IMR-90 (cell line): Measurements from ENCODE around the gene COL5A1. TPM values are rescaled to one million over a fixed set of nuclear protein-coding genes. Genes with fewer than 3 reads are reported as not detected.

Experiments
- ATAC-seq: fragments of 200-7000 bp; cut with Tn5 transposase; 2 replicates; pipeline ENCODE4 v1.9.1; 2020; ENCODE audit warnings: low read depth, mild to moderate bottlenecking, moderate library complexity
- BruUV-seq: library from RNA; stranded (reverse); fragments of 400-500 nt; replicated peaks from 2 replicates; lab custom pipeline; 2021; lab: Mats Ljungman, UMichigan
- CTCF ChIA-PET: fragments of 300-600 bp; formaldehyde crosslinking; extraction: SDS; loops from one replicate; lab custom pipeline; 2021; ENCODE audit warnings: antibody characterized with exemption; lab: Yijun Ruan, JAX
- POLR2A ChIA-PET: fragments of 300-600 bp; sonication (Branson Sonifier 250); formaldehyde crosslinking; loops from one replicate; lab custom pipeline; 2022; ENCODE audit warnings: antibody characterized with exemption; ENCODE audit not compliant: unreplicated experiment; lab: Charles Lee
- DNase-seq: peaks from one replicate; pipeline ENCODE4 v3.0.0; 2013
- H2AFZ ChIP-seq: replicated peaks from 2 replicates; pipeline ENCODE3; 2013; ENCODE audit warnings: low read length, mild to moderate bottlenecking; ENCODE audit not compliant: poor library complexity
- H2AK5ac ChIP-seq: 2 replicates; pipeline ENCODE4 v1.6.1; 2013; ENCODE audit warnings: low read depth, low read length, inconsistent platforms
- H2AK9ac ChIP-seq: replicated peaks from 2 replicates; pipeline ENCODE3; 2013; ENCODE audit warnings: mild to moderate bottlenecking, low read depth, low read length, moderate library complexity; ENCODE audit not compliant: poor library complexity
- H2BK120ac ChIP-seq: 2 replicates; pipeline ENCODE4 v1.6.1; 2013; ENCODE audit warnings: low read depth, low read length, inconsistent platforms
- H2BK15ac ChIP-seq: 3 replicates; pipeline ENCODE4 v1.6.1; 2013; ENCODE audit warnings: low read depth, low read length, inconsistent platforms
- H2BK20ac ChIP-seq: 2 replicates; pipeline ENCODE4 v1.6.1; 2013; ENCODE audit warnings: low read depth, mild to moderate bottlenecking, inconsistent platforms, low read length, moderate library complexity
- H2BK5ac ChIP-seq: 2 replicates; pipeline ENCODE4 v1.6.1; 2013; ENCODE audit warnings: mild to moderate bottlenecking, low read depth, low read length, inconsistent platforms; ENCODE audit not compliant: poor library complexity, severe bottlenecking
- H3K14ac ChIP-seq: replicated peaks from 2 replicates; pipeline ENCODE4 v1.6.1; 2013; ENCODE audit warnings: low read depth, low read length, inconsistent platforms
- H3K18ac ChIP-seq: 2 replicates; pipeline ENCODE4 v1.6.1; 2013; ENCODE audit warnings: low read depth, low read length, control low read depth
- H3K23ac ChIP-seq: 2 replicates; pipeline ENCODE4 v1.6.1; 2013; ENCODE audit warnings: low read depth, low read length, inconsistent platforms
- H3K27ac ChIP-seq: 2 replicates; pipeline ENCODE4 v1.5.1; 2013; ENCODE audit warnings: mild to moderate bottlenecking, control low read depth, low read length; ENCODE audit not compliant: insufficient read depth
- H3K27me3 ChIP-seq: 2 replicates; pipeline ENCODE4 v1.6.1; 2013; ENCODE audit warnings: low read length; ENCODE audit not compliant: control insufficient read depth, insufficient read depth
- H3K36me3 ChIP-seq: 2 replicates; pipeline ENCODE4 v1.6.1; 2013; ENCODE audit warnings: low read length, mixed read lengths; ENCODE audit not compliant: control insufficient read depth, insufficient read depth
- H3K4ac ChIP-seq: 2 replicates; pipeline ENCODE4 v1.6.1; 2013; ENCODE audit warnings: low read depth, low read length, inconsistent platforms
- H3K4me1 ChIP-seq: 2 replicates; pipeline ENCODE4 v1.6.1; 2013; ENCODE audit warnings: low read length, mixed read lengths; ENCODE audit not compliant: control insufficient read depth, insufficient read depth
- H3K4me2 ChIP-seq: 2 replicates; pipeline ENCODE4 v1.6.1; 2013; ENCODE audit warnings: low read depth, mild to moderate bottlenecking, control low read depth, low read length, moderate library complexity
- H3K4me3 ChIP-seq: 2 replicates; pipeline ENCODE4 v1.5.1; 2013; ENCODE audit warnings: low read depth, mild to moderate bottlenecking, control low read depth, low read length, moderate library complexity; ENCODE audit not compliant: insufficient read depth
- H3K56ac ChIP-seq: 2 replicates; pipeline ENCODE4 v1.6.1; 2013; ENCODE audit warnings: low read length, inconsistent platforms; ENCODE audit not compliant: insufficient read depth; ENCODE audit errors: extremely low read depth
- H3K79me1 ChIP-seq, 2 experiments: 2 replicates each; pipeline ENCODE4 v1.6.1; 2013; ENCODE audit warnings: low read length in 2 of 2, inconsistent platforms in 1 of 2, low read depth in 1 of 2
- H3K9ac ChIP-seq: 2 replicates; pipeline ENCODE4 v1.6.1; 2013; ENCODE audit warnings: low read depth, low read length, control low read depth
- H3K9me1 ChIP-seq: 2 replicates; pipeline ENCODE4 v1.6.1; 2013; ENCODE audit warnings: low read length, inconsistent platforms; ENCODE audit not compliant: insufficient read depth
- H3K9me3 ChIP-seq: 2 replicates; pipeline ENCODE4 v1.6.1; 2013; ENCODE audit warnings: low read length; ENCODE audit not compliant: control insufficient read depth, insufficient read depth
- H4K20me1 ChIP-seq: 2 replicates; pipeline ENCODE4 v1.6.1; 2013; ENCODE audit warnings: low read length, inconsistent platforms; ENCODE audit not compliant: insufficient read depth
- H4K5ac ChIP-seq: 2 replicates; pipeline ENCODE4 v1.6.1; 2013; ENCODE audit warnings: mild to moderate bottlenecking, low read depth, low read length, control low read depth
- H4K8ac ChIP-seq, 2 experiments: 2 replicates each; pipeline ENCODE4 v1.6.1; 2013; ENCODE audit warnings: low read depth in 2 of 2, low read length in 2 of 2, control low read depth in 1 of 2, inconsistent platforms in 1 of 2
- H4K91ac ChIP-seq: 2 replicates; pipeline ENCODE4 v1.6.1; 2013; ENCODE audit warnings: low read depth, low read length, inconsistent platforms; ENCODE audit not compliant: insufficient read depth
- ELK1 ChIP-seq: fragments of 150-350 bp; IDR thresholded peaks from 2 replicates; pipeline ENCODE4 v1.6.1; 2016; ENCODE audit warnings: low read depth, mild to moderate bottlenecking, low read length, moderate library complexity, borderline replicate concordance
- MXI1 ChIP-seq: IDR thresholded peaks from 2 replicates; pipeline ENCODE4 v1.6.1; 2012; ENCODE audit warnings: low read depth, mild to moderate bottlenecking, low read length, moderate library complexity, borderline replicate concordance
- whole genome bisulfite sequencing, 2 experiments: methylation state at CpG; one replicate each; pipeline versions ENCODE4 v1.1.5 to v1.1.7; 2013; ENCODE audit warnings: missing lambda C conversion rate in 2 of 2; ENCODE audit not compliant: insufficient read length in 1 of 2; ENCODE audit errors: extremely low coverage in 2 of 2; 5-methylcytosine and 5-hydroxymethylcytosine counted together
- dilution Hi-C: fragments of 300-500 bp; cut with HindIII; formaldehyde crosslinking; loops from one replicate; pipeline ENCODE4 v1.14.3; 2018; ENCODE audit warnings: low sequenced_read_pairs; ENCODE audit not compliant: unreplicated experiment
- in situ Hi-C: fragments of 300-500 bp; cut with MboI; formaldehyde crosslinking; loops from 3 replicates; pipeline ENCODE4 v1.14.3; 2019; ENCODE audit warnings: low sequenced_read_pairs, inconsistent platforms, mixed read lengths
- intact Hi-C: fragments of 100-400 bp; cut with micrococcal nuclease; formaldehyde crosslinking; loops from 2 replicates; pipeline ENCODE4 v1.10.0; 2022
- polyA plus RNA-seq, 3 experiments: library from polyadenylated mRNA; depleted of rRNA; stranded (reverse); fragments of >200 nt; gene quantifications; 2 replicates each; pipeline ENCODE4 v1.2.3, GENCODE V29; 2012; ENCODE audit warnings: low replicate concordance in 1 of 3
- total RNA-seq: library from RNA; depleted of rRNA; stranded (reverse); fragments of >200 nt; gene quantifications from 2 replicates; pipeline ENCODE4 v1.2.3, GENCODE V29; 2012

The COL5A1 gene
- total and polyA plus RNA-seq, 2 of the 4 experiments (the other 2 are of a cell fraction), result 19.2 to 173 TPM

GRCh38 chr9:134743853-134744252, 102.2 kb downstream of the COL5A1 start:
- Histone ChIP-seq H3K79me1 (peaks cover 19 to 83% of the 10 kb centered on the region in 2 experiments), H3K9ac (no peak overlapping the region), H4K91ac (no peak overlapping the region), H3K14ac (no peak overlapping the region), H4K5ac (no peak overlapping the region), H3K36me3 (peaks cover 87% of the 10 kb centered on the region), H2AK9ac (peak overlapping the region; percentile 78), H3K4me1 (peaks cover 2% of the 10 kb centered on the region; the same call in 1 of the 2 replicates), H3K9me1 (peaks cover 25% of the 10 kb centered on the region), H3K56ac (no peak overlapping the region), H4K20me1 (peaks cover 84% of the 10 kb centered on the region), H2AFZ (peak overlapping the region; percentile 56), H2BK15ac (no peak overlapping the region), H4K8ac (no peak overlapping the region), H3K4me2 (no peak overlapping the region), H3K18ac (no peak overlapping the region), H3K23ac (no peak overlapping the region), H2BK5ac (no peak overlapping the region), H3K4ac (no peak overlapping the region), H2BK120ac (no peak overlapping the region), H3K4me3 (no peak overlapping the region), H2BK20ac (no peak overlapping the region), H3K9me3 (no peaks in the 10 kb centered on the region), H3K27ac (no peak overlapping the region), H3K27me3 (no peaks in the 10 kb centered on the region), H2AK5ac (no peak overlapping the region)
- DNase-seq (no peak), ATAC-seq (no peak)
- TF ChIP-seq MXI1 (no peak), ELK1 (no peak)
- ChIA-PET POLR2A (interaction anchor here (0.5 kb wide), 1 partner anchor 19 kb away, joined by 3 read pairs; no protein-coding TSS in a partner anchor), CTCF (no interaction called here)
- in situ Hi-C loops, result no loop called here
- no TSS peak for BruUV-seq
- dilution Hi-C loops, result no loop called here
- WGBS, 2 experiments, result 85% methylated on average over 5 of the region's 5 CpGs; no CpG with 5 or more reads in 1 of the 2 experiments
- intact Hi-C loops, result no loop called here
